Fibroblast of lung (primary cell): ENCODE results near the gene CRTAP.

ENCODE experiments used
- CTCF ChIP-seq, 2 donors: IDR thresholded peaks in 1 of 2; conservative IDR thresholded peaks in 1 of 2; 1 replicate in 1 of 2; 2 replicates in 1 of 2; pipeline ENCODE4 v1.5.1; 2011 to 2012; ENCODE audit warnings: low read length in 2 of 2, control low read depth in 1 of 2, inconsistent platforms in 1 of 2, low read depth in 1 of 2, mild to moderate bottlenecking in 1 of 2
- EZH2 ChIP-seq: IDR thresholded peaks from 2 replicates; pipeline ENCODE4 v1.5.1; 2012; ENCODE audit warnings: low read length, control low read depth, mild to moderate bottlenecking; ENCODE audit errors: missing control alignments

GRCh38 chr3:33141006-33141405 lies 27.2 kb downstream of the CRTAP start:
- TF ChIP-seq CTCF (conservative IDR thresholded peaks at IDR 0.05 in 1 of 2, IDR thresholded peaks at IDR 0.05 in 1 of 2; ENCODE audit: low read depth in 1 of 2, low read length in 2 of 2) = no peak
- TF ChIP-seq EZH2 = no peak
